LNCaP clone FGC (cell line): Measurements from ENCODE around the gene ME1.

ENCODE experiments used
- DNase-seq: peaks from one replicate; pipeline ENCODE4 v3.0.0-alpha.2; 2011; ENCODE audit warnings: low read depth
- H3K4me3 ChIP-seq: 2 replicates; pipeline ENCODE4 v1.5.1; 2011; ENCODE audit warnings: mild to moderate bottlenecking, low read depth, low read length, control low read depth
- CTCF ChIP-seq: IDR thresholded peaks from 2 replicates; pipeline ENCODE4 v1.5.1; 2012; ENCODE audit warnings: mild to moderate bottlenecking; ENCODE audit not compliant: control insufficient read depth, insufficient read depth; ENCODE audit errors: extremely low read depth

ME1 gene

GRCh38 chr6:83381949-83382348 is 48.9 kb downstream of the ME1 start:
- H3K4me3 ChIP-seq: no peak overlapping the region
- no peak for DNase-seq
- no peak for TF ChIP-seq CTCF

- no peak for DNase-seq
- no peak for TF ChIP-seq CTCF
- no peak overlapping the region for H3K4me3 ChIP-seq
Measured at GRCh38 chr6:83378621-83379388, 52.0 kb downstream of the ME1 start.

- DNase-seq: no peak
- H3K4me3 ChIP-seq: no peak overlapping the region
- no peak for TF ChIP-seq CTCF
Measured at GRCh38 chr6:83371423-83371822, 59.4 kb downstream of the ME1 start.

- no peak overlapping the region for H3K4me3 ChIP-seq
- DNase-seq: no peak
- no peak for TF ChIP-seq CTCF
Measured at GRCh38 chr6:83370567-83370966, 60.3 kb downstream of the ME1 start.

GRCh38 chr6:83369692-83370091 is 61.2 kb downstream of the ME1 start:
- TF ChIP-seq CTCF: no peak
- no peak overlapping the region for H3K4me3 ChIP-seq
- no peak for DNase-seq

- H3K4me3 ChIP-seq: no peak overlapping the region
- TF ChIP-seq CTCF: no peak
- no peak for DNase-seq
Measured at GRCh38 chr6:83368577-83368976, 62.3 kb downstream of the ME1 start.

- DNase-seq: no peak
- H3K4me3 ChIP-seq: no peak overlapping the region
- no peak for TF ChIP-seq CTCF
Measured at GRCh38 chr6:83367104-83367503, 63.7 kb downstream of the ME1 start.
